Vagina (tissue), 2 donors: ENCODE measurements around the gene PDE3B. TPM values are rescaled to one million over a fixed set of nuclear protein-coding genes. Genes with fewer than 3 reads are reported as not detected.
"Not testable (repeated sequence)": the region's sequence is repeated elsewhere in the genome, so short reads cannot be mapped to it uniquely, and the experiment has no call there.

Experiments
- DNase-seq, 2 donors: peaks; one replicate each; pipeline ENCODE4 v3.0.0-alpha.2; 2017; ENCODE audit errors: extremely low spot score in 2 of 2
- H3K27ac ChIP-seq: fragments of 200-600 bp; sonication (generic); one replicate; pipeline ENCODE4 v1.5.1; 2019
- H3K27me3 ChIP-seq: fragments of 200-600 bp; sonication (generic); one replicate; pipeline ENCODE4 v1.5.1; 2019
- H3K36me3 ChIP-seq, 2 donors: fragments of 200-600 bp; sonication (generic); one replicate each; pipeline ENCODE4 v1.5.1; 2017 to 2019
- H3K4me1 ChIP-seq: fragments of 200-600 bp; sonication (generic); one replicate; pipeline ENCODE4 v1.5.1; 2019
- H3K4me3 ChIP-seq, 2 donors: fragments of 200-600 bp; sonication (generic); 1 replicate in 1 of 2; 2 replicates in 1 of 2; pipeline ENCODE4 v1.5.1; 2016 to 2019
- H3K9me3 ChIP-seq: fragments of 200-600 bp; sonication (generic); one replicate; pipeline ENCODE4 v1.5.1; 2019
- POLR2A ChIP-seq, 2 donors: fragments of 450-650 bp; IDR thresholded peaks; one replicate each; pipeline ENCODE4 v1.6.1; 2017; ENCODE audit warnings: antibody characterized with exemption in 2 of 2, mild to moderate bottlenecking in 2 of 2, moderate library complexity in 2 of 2
- POLR2AphosphoS5 ChIP-seq, 2 donors: sonication (generic); formaldehyde crosslinking; IDR thresholded peaks; one replicate each; pipeline ENCODE4 v1.9.0; 2017; ENCODE audit warnings: antibody characterized with exemption in 2 of 2, mild to moderate bottlenecking in 2 of 2, low read depth in 1 of 2; ENCODE audit not compliant: insufficient read depth in 1 of 2
- intact Hi-C: fragments of 100-400 bp; cut with DNase I; formaldehyde crosslinking; loops from one replicate; pipeline ENCODE4 v1.15.1; 2023
- total RNA-seq: library from RNA; depleted of rRNA; stranded (reverse); fragments of >200 nt; gene quantifications from one replicate; pipeline ENCODE4 v1.2.3, GENCODE V29; 2016
- TF ChIP-seq, protein P1 (sequence below), 3 experiments: fragments of 450-650 bp in 2 of 3; fragments of 200-600 bp in 1 of 3; sonication (generic) in 1 of 3; IDR thresholded peaks; one replicate each; pipeline ENCODE4 v1.5.1; 2017 to 2019; ENCODE audit warnings: antibody characterized with exemption in 3 of 3, mild to moderate bottlenecking in 2 of 3, moderate library complexity in 2 of 3

The PDE3B gene
- total RNA-seq, 1 donor from 2014 or later = 10.1 TPM

- H3K4me1 ChIP-seq = no peaks in the 10 kb centered on the region
- H3K36me3 ChIP-seq = peaks cover 0 to 11% of the 10 kb centered on the region in 2 donors
- H3K27me3 ChIP-seq = no peaks in the 10 kb centered on the region
- TF ChIP-seq POLR2A (IDR thresholded peaks at IDR 0.05) (no peak), POLR2AphosphoS5 (IDR thresholded peaks at IDR 0.05; ENCODE audit: insufficient read depth in 1 of 2, low read depth in 1 of 2) (no peak)
- TF ChIP-seq, protein P1, sequence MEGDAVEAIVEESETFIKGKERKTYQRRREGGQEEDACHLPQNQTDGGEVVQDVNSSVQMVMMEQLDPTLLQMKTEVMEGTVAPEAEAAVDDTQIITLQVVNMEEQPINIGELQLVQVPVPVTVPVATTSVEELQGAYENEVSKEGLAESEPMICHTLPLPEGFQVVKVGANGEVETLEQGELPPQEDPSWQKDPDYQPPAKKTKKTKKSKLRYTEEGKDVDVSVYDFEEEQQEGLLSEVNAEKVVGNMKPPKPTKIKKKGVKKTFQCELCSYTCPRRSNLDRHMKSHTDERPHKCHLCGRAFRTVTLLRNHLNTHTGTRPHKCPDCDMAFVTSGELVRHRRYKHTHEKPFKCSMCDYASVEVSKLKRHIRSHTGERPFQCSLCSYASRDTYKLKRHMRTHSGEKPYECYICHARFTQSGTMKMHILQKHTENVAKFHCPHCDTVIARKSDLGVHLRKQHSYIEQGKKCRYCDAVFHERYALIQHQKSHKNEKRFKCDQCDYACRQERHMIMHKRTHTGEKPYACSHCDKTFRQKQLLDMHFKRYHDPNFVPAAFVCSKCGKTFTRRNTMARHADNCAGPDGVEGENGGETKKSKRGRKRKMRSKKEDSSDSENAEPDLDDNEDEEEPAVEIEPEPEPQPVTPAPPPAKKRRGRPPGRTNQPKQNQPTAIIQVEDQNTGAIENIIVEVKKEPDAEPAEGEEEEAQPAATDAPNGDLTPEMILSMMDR (IDR thresholded peaks at IDR 0.05) = no peak
- no peak for DNase-seq
- H3K4me3 ChIP-seq = no peak overlapping the region
- H3K9me3 ChIP-seq = no peaks in the 10 kb centered on the region
- no peak overlapping the region for H3K27ac ChIP-seq
- intact Hi-C loops = no loop called here
Measured at GRCh38 chr11:14872032-14872431, 228.4 kb downstream of the PDE3B start.

- no peak overlapping the region for H3K27ac ChIP-seq
- no peaks in the 10 kb centered on the region for H3K4me1 ChIP-seq
- no peaks in the 10 kb centered on the region for H3K9me3 ChIP-seq
- H3K36me3 ChIP-seq = peaks cover 0 to 13% of the 10 kb centered on the region in 2 donors
- no peak overlapping the region for H3K4me3 ChIP-seq
- no peaks in the 10 kb centered on the region for H3K27me3 ChIP-seq
- TF ChIP-seq POLR2A (IDR thresholded peaks at IDR 0.05) (no peak), POLR2AphosphoS5 (IDR thresholded peaks at IDR 0.05; ENCODE audit: insufficient read depth in 1 of 2, low read depth in 1 of 2) (no peak)
- no peak for DNase-seq
- intact Hi-C loops = no loop called here
Measured at GRCh38 chr11:14873632-14874031, 230.0 kb downstream of the PDE3B start.

DNA sequence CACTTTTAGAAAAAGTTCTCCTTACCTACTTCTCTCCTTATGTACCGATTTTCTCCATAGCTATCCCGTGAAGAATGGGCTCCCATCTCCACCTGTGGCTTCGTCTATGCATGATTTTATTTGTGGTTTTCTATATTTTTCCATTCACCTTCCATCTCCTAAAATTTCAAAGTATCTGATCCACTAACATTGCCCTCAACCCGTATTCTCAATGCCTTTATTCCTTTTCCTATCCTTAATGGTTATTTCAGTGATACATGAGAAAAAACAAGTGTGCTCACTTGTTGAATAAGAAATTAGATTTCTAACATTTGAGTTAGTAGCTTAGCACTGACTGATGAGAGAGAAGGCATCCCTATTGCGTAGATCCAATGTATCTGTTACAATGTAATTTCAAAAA lies 231.6 kb downstream of the PDE3B start:
- intact Hi-C loops = no loop called here
- Histone ChIP-seq H3K27ac (no peak overlapping the region), H3K9me3 (no peaks in the 10 kb centered on the region), H3K27me3 (no peaks in the 10 kb centered on the region), H3K4me1 (no peaks in the 10 kb centered on the region), H3K36me3 (peaks cover 0 to 13% of the 10 kb centered on the region in 2 donors), H3K4me3 (no peak overlapping the region)
- no peak for TF ChIP-seq POLR2AphosphoS5 (IDR thresholded peaks at IDR 0.05; ENCODE audit: insufficient read depth in 1 of 2, low read depth in 1 of 2)
- TF ChIP-seq POLR2A (IDR thresholded peaks at IDR 0.05) = no peak
- TF ChIP-seq, protein P1 (IDR thresholded peaks at IDR 0.05) = no peak
- DNase-seq = no peak

GRCh38 chr11:14881576-14882193 lies 238.1 kb downstream of the PDE3B start:
- peaks cover 0 to 3% of the 10 kb centered on the region in 2 donors for H3K36me3 ChIP-seq
- intact Hi-C loops = no loop called here

DNA sequence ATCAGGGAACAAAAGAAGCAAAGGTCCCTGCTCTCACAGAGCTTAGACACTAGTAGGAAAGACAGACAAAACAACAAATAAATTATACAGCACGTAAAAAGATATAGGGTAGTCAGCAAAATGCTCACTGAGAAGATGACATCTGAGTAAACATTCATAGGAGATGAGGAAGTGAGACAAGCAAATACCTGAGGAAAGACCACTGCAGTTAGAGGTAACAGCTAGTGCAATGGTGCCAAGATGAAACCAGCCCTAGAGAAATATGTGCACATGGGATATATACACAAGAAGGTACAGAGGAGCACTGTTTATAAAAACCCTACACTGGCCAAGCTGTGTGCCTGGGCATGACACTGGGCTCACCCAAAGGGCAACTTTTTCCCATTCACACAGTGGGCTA lies 238.6 kb downstream of the PDE3B start:
- TF ChIP-seq, protein P1 (IDR thresholded peaks at IDR 0.05) = no peak
- TF ChIP-seq POLR2AphosphoS5 (IDR thresholded peaks at IDR 0.05; ENCODE audit: insufficient read depth in 1 of 2, low read depth in 1 of 2) = no peak
- TF ChIP-seq POLR2A (IDR thresholded peaks at IDR 0.05) = no peak
- H3K36me3 ChIP-seq = peaks cover 0 to 3% of the 10 kb centered on the region in 2 donors
- intact Hi-C loops = no loop called here
- H3K27ac ChIP-seq = no peak overlapping the region
- H3K27me3 ChIP-seq = no peaks in the 10 kb centered on the region
- no peak overlapping the region for H3K4me3 ChIP-seq
- no peak for DNase-seq
- H3K9me3 ChIP-seq = no peaks in the 10 kb centered on the region
- H3K4me1 ChIP-seq = no peaks in the 10 kb centered on the region

More at GRCh38 chr11:14881576-14882193, 238.1 kb downstream of the PDE3B start:
- H3K27me3 ChIP-seq = no peaks in the 10 kb centered on the region
- no peak for DNase-seq
- H3K27ac ChIP-seq = no peak overlapping the region
- H3K4me1 ChIP-seq = no peaks in the 10 kb centered on the region
- no peaks in the 10 kb centered on the region for H3K9me3 ChIP-seq
- no peak overlapping the region for H3K4me3 ChIP-seq
- TF ChIP-seq POLR2A (IDR thresholded peaks at IDR 0.05) = no peak
- no peak for TF ChIP-seq POLR2AphosphoS5 (IDR thresholded peaks at IDR 0.05; ENCODE audit: insufficient read depth in 1 of 2, low read depth in 1 of 2)
- TF ChIP-seq, protein P1 (IDR thresholded peaks at IDR 0.05) = no peak

DNA sequence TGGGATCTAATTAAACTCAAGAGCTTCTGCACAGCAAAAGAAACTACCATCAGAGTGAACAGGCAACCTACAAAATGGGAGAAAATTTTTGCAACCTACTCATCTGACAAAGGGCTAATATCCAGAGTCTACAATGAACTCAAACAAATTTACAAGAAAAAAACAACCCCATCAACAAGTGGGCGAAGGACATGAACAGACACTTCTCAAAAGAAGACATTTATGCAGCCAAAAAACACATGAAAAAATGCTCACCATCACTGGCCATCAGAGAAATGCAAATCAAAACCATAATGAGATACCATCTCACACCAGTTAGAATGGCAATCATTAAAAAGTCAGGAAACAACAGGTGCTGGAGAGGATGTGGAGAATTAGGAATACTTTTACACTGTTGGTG lies 240.1 kb downstream of the PDE3B start:
- H3K27me3 ChIP-seq, H3K4me1 ChIP-seq, DNase-seq, H3K27ac ChIP-seq, H3K4me3 ChIP-seq, intact Hi-C loops, H3K36me3 ChIP-seq, H3K9me3 ChIP-seq: not testable (repeated sequence)
